Mucosa of gallbladder (tissue), 1 donor: ENCODE results near the gene BRSK1. TPM values are rescaled to one million over a fixed set of nuclear protein-coding genes. Genes with fewer than 3 reads are reported as not detected.
"Not testable (repeated sequence)": the region's sequence is repeated elsewhere in the genome, so short reads cannot be mapped to it uniquely, and the experiment has no call there.

Source experiments
- DNase-seq: peaks from one replicate; pipeline ENCODE4 v3.0.0-alpha.2; 2020; ENCODE audit warnings: low spot score
- total RNA-seq: library from RNA; stranded (reverse); gene quantifications from one replicate; pipeline ENCODE4 v1.2.1, GENCODE V29; 2021
- donor health status: DM: no; HTN: no; CAD: no.

The BRSK1 gene
- total RNA-seq, 1 donor from 2014 or later, result 5.2 TPM

GRCh38 chr19:55329791-55330190, 46.0 kb downstream of the BRSK1 start:
- DNase-seq, result not testable (repeated sequence)

- no peak for DNase-seq
Observed at GRCh38 chr19:55333870-55334269, 50.1 kb downstream of the BRSK1 start.

GRCh38 chr19:55336101-55336500, 52.3 kb downstream of the BRSK1 start:
- DNase-seq, result no peak

DNA sequence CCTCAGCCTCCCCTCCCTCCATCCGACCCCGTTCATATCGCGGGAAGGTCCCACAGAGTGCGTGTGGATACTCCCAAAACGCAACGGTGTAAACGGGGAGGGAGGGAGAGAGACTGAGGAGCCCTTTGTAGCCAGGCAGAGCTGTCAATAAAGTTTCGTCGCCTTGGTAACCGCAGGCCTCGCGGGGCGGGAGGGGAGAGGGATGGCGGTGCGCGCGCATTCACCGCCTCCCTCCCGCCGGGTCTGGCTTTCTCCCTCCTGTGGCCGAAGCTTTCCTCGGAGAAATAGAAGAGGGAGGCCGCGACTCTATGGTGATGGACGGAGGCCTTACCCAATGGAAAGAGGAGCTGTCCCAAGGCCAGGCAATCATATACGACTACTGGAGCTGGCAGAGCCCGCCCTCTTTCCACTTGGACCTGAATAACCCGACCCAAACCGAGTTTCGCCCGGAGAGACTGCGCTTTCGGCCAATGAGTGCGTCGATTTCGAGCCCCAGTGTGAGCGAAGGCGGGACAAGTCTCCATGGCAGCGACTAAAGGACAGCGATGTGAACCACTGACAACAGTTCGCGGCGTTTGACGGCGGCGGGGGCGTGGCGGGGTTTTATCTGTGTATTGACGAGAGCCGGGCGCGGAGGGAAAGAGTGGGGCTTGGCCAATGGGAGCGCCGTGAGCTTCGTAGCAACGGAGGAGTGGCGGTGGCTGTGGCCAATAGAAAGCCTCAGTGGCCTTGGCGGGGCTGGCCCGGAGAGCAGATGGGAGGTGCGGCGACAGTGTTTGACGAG, 55.5 kb downstream of the BRSK1 start, which contains the start of gene KMT5C:
TSS of gene KMT5C (plus strand) at position 772 of the 784 bp plus-strand sequence. CDS start 2,061 bp downstream, outside the sequence.
- DNase-seq, result peak; percentile 100

GRCh38 chr19:55339889-55340783, 56.3 kb downstream of the BRSK1 start:
- no peak for DNase-seq

GRCh38 chr19:55340784-55341147, 57.0 kb downstream of the BRSK1 start:
- no peak for DNase-seq

GRCh38 chr19:55341171-55341588, 57.4 kb downstream of the BRSK1 start:
- peak; percentile 50 for DNase-seq

- DNase-seq, result no peak
Observed at GRCh38 chr19:55341595-55342531, 58.1 kb downstream of the BRSK1 start.

- no peak for DNase-seq
Observed at GRCh38 chr19:55344444-55344843, 60.6 kb downstream of the BRSK1 start.

DNA sequence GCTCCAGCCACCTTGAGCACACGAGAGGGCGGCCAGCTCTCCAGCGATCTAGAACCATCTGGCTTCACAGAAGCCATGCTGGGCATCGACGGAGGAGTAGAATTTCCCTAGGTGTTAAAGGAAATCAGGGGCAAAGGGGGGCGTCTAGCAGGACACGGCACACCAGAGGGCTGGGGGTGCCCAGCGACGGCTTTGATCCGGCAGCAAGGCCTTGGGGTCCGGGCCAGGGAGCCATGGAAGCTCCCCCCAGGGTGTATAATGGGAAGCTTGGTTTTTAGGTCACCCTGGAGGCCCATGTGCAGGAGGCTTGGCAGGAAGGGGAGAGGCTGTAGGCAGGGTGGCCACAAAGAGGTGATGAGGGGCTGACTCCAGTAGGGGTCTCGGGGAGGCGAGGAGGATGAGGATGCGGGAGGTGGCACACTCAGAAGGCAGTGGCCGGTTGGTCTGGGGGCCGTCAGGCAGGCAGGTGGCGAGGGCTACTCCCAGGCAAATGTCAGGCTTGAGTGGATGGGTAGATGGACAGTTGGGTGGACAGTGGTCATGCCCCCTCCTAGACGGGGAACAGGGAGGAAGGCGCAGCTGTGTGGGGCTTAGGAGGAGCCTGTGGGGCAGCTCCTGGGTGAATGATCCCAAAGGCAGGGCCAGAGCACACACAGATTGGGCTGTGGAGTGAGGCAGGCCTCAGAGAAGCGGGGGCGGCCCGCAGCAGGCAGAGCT, 61.5 kb downstream of the BRSK1 start:
- no peak for DNase-seq

- no peak for DNase-seq
Observed at GRCh38 chr19:55345818-55346724, 62.3 kb downstream of the BRSK1 start.

- DNase-seq, result no peak
Observed at GRCh38 chr19:55346725-55347441, 63.1 kb downstream of the BRSK1 start.

GRCh38 chr19:55347442-55348009, 63.7 kb downstream of the BRSK1 start:
- no peak for DNase-seq

- DNase-seq, result no peak
Observed at GRCh38 chr19:55348317-55349034, 64.7 kb downstream of the BRSK1 start.

GRCh38 chr19:55350620-55351315, 67.0 kb downstream of the BRSK1 start:
- DNase-seq, result no peak

GRCh38 chr19:55352040-55352439, 68.2 kb downstream of the BRSK1 start:
- no peak for DNase-seq

DNA sequence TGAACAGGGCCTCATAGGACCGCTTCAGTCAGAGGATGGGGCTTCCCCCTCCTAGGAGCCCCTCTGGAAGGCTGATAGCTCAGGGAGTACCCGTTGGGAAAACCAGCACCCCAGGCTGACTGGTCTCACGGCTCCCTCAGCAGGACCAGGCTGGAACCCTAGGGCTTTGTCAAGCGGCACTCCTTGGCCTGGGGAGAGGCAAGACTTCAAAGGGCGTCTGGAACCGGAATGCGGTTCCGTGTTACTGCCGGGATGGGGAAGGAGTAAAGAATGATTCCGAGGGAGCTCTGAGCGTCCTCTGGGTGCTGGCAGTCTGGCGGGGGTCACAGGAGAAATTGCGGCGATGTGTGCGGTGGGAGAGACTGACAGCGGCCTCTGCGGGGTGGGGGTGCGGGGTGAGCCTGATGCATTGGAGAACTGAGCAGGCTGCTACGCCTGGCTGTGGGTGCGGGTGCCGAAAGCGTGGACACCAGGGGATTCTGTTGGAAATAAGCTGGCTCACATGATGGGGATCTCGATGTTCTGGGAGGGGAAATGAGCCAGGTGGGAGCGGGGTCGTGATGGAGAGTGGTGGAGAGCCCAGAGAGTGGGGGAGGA, 68.8 kb downstream of the BRSK1 start:
- no peak for DNase-seq
